ENCODE data around the gene KLK3.

The KLK3 gene

DNA sequence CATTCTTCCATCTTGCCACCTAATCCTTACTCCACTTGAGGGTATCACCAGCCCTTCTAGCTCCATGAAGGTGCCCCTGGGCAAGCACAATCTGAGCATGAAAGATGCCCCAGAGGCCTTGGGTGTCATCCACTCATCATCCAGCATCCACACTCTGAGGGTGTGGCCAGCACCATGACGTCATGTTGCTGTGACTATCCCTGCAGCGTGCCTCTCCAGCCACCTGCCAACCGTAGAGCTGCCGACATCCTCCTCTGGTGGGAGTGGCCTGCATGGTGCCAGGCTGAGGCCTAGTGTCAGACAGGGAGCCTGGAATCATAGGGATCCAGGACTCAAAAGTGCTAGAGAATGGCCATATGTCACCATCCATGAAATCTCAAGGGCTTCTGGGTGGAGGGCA lies 3.1 kb upstream of the KLK3 start:
- no peaks in the 10 kb centered on the region for H3K36me3 ChIP-seq (ENCODE audit: control insufficient read depth, insufficient read depth, low read length)
- H3K27me3 ChIP-seq (ENCODE audit: control insufficient read depth, insufficient read depth, low read length), result no peaks in the 10 kb centered on the region
- H3K4me3 ChIP-seq (ENCODE audit: low read length), result no peak overlapping the region
- no peaks in the 10 kb centered on the region for H3K4me1 ChIP-seq (ENCODE audit: control insufficient read depth, insufficient read depth, low read length)
- H3K27ac ChIP-seq (ENCODE audit: low read depth, low read length), result no peak overlapping the region
- no peak overlapping the region for H3K9ac ChIP-seq (ENCODE audit: low read length)

- Histone ChIP-seq H3K9ac (ENCODE audit: low read length) (no peak overlapping the region), H3K4me1 (ENCODE audit: control insufficient read depth, insufficient read depth, low read length) (no peaks in the 10 kb centered on the region), H3K27ac (ENCODE audit: low read depth, low read length) (no peak overlapping the region), H3K27me3 (ENCODE audit: control insufficient read depth, insufficient read depth, low read length) (peaks cover 3% of the 10 kb centered on the region), H3K4me3 (ENCODE audit: low read length) (no peak overlapping the region), H3K36me3 (ENCODE audit: control insufficient read depth, insufficient read depth, low read length) (no peaks in the 10 kb centered on the region)
These were observed 2.7 kb downstream of the KLK3 start for GRCh38 chr19:50857366-50857765.

DNA sequence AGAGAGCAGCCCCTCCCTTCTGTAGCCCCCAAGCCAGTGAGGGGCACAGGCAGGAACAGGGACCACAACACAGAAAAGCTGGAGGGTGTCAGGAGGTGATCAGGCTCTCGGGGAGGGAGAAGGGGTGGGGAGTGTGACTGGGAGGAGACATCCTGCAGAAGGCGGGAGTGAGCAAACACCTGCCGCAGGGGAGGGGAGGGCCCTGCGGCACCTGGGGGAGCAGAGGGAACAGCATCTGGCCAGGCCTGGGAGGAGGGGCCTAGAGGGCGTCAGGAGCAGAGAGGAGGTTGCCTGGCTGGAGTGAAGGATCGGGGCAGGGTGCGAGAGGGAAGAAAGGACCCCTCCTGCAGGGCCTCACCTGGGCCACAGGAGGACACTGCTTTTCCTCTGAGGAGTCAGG lies 4.2 kb downstream of the KLK3 start:
- H3K36me3 ChIP-seq (ENCODE audit: control insufficient read depth, insufficient read depth, low read length), result no peaks in the 10 kb centered on the region
- no peak overlapping the region for H3K9ac ChIP-seq (ENCODE audit: low read length)
- H3K27ac ChIP-seq (ENCODE audit: low read depth, low read length), result no peak overlapping the region
- no peaks in the 10 kb centered on the region for H3K4me1 ChIP-seq (ENCODE audit: control insufficient read depth, insufficient read depth, low read length)
- H3K4me3 ChIP-seq (ENCODE audit: low read length), result no peak overlapping the region
- H3K27me3 ChIP-seq (ENCODE audit: control insufficient read depth, insufficient read depth, low read length), result peaks cover 3% of the 10 kb centered on the region

DNA sequence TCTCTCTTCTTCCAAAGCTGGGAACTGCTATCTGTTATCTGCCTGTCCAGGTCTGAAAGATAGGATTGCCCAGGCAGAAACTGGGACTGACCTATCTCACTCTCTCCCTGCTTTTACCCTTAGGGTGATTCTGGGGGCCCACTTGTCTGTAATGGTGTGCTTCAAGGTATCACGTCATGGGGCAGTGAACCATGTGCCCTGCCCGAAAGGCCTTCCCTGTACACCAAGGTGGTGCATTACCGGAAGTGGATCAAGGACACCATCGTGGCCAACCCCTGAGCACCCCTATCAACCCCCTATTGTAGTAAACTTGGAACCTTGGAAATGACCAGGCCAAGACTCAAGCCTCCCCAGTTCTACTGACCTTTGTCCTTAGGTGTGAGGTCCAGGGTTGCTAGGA lies 5.1 kb downstream of the KLK3 start:
- Histone ChIP-seq H3K4me1 (ENCODE audit: control insufficient read depth, insufficient read depth, low read length) (no peaks in the 10 kb centered on the region), H3K4me3 (ENCODE audit: low read length) (no peak overlapping the region), H3K9ac (ENCODE audit: low read length) (no peak overlapping the region), H3K27ac (ENCODE audit: low read depth, low read length) (no peak overlapping the region), H3K36me3 (ENCODE audit: control insufficient read depth, insufficient read depth, low read length) (no peaks in the 10 kb centered on the region), H3K27me3 (ENCODE audit: control insufficient read depth, insufficient read depth, low read length) (peaks cover 3% of the 10 kb centered on the region)

- H3K27ac ChIP-seq (ENCODE audit: low read depth, low read length), result no peak overlapping the region
- H3K4me3 ChIP-seq (ENCODE audit: low read length), result no peak overlapping the region
- no peaks in the 10 kb centered on the region for H3K36me3 ChIP-seq (ENCODE audit: control insufficient read depth, insufficient read depth, low read length)
- no peak overlapping the region for H3K9ac ChIP-seq (ENCODE audit: low read length)
- peaks cover 3% of the 10 kb centered on the region for H3K27me3 ChIP-seq (ENCODE audit: control insufficient read depth, insufficient read depth, low read length)
- H3K4me1 ChIP-seq (ENCODE audit: control insufficient read depth, insufficient read depth, low read length), result no peaks in the 10 kb centered on the region
These were observed 6.3 kb downstream of the KLK3 start for GRCh38 chr19:50861010-50861409.

DNA sequence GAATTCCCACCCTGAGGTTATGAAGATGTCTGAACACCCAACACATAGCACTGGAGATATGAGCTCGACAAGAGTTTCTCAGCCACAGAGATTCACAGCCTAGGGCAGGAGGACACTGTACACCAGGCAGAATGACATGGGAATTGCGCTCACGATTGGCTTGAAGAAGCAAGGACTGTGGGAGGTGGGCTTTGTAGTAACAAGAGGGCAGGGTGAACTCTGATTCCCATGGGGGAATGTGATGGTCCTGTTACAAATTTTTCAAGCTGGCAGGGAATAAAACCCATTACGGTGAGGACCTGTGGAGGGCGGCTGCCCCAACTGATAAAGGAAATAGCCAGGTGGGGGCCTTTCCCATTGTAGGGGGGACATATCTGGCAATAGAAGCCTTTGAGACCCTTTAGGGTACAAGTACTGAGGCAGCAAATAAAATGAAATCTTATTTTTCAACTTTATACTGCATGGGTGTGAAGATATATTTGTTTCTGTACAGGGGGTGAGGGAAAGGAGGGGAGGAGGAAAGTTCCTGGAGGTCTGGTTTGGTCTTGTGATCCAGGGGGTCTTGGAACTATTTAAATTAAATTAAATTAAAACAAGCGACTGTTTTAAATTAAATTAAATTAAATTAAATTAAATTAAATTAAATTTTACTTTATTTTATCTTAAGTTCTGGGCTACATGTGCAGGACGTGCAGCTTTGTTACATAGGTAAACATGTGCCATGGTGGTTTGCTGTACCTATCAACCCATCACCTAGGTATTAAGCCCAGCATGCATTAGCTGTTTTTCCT lies 7.0 kb downstream of the KLK3 start:
- Histone ChIP-seq H3K27ac (ENCODE audit: low read depth, low read length) (no peak overlapping the region), H3K36me3 (ENCODE audit: control insufficient read depth, insufficient read depth, low read length) (no peaks in the 10 kb centered on the region), H3K9ac (ENCODE audit: low read length) (no peak overlapping the region), H3K27me3 (ENCODE audit: control insufficient read depth, insufficient read depth, low read length) (peaks cover 3% of the 10 kb centered on the region), H3K4me1 (ENCODE audit: control insufficient read depth, insufficient read depth, low read length) (no peaks in the 10 kb centered on the region), H3K4me3 (ENCODE audit: low read length) (no peak overlapping the region)

DNA sequence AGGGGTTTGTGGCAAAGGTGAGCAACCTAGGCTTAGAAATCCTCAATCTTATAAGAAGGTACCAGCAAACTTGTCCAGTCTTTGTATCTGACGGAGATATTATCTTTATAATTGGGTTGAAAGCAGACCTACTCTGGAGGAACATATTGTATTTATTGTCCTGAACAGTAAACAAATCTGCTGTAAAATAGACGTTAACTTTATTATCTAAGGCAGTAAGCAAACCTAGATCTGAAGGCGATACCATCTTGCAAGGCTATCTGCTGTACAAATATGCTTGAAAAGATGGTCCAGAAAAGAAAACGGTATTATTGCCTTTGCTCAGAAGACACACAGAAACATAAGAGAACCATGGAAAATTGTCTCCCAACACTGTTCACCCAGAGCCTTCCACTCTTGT lies 14.8 kb downstream of the KLK3 start:
- Histone ChIP-seq H3K4me3 (ENCODE audit: low read length) (no peak overlapping the region), H3K27ac (ENCODE audit: low read depth, low read length) (no peak overlapping the region), H3K4me1 (ENCODE audit: control insufficient read depth, insufficient read depth, low read length) (no peaks in the 10 kb centered on the region)

DNA sequence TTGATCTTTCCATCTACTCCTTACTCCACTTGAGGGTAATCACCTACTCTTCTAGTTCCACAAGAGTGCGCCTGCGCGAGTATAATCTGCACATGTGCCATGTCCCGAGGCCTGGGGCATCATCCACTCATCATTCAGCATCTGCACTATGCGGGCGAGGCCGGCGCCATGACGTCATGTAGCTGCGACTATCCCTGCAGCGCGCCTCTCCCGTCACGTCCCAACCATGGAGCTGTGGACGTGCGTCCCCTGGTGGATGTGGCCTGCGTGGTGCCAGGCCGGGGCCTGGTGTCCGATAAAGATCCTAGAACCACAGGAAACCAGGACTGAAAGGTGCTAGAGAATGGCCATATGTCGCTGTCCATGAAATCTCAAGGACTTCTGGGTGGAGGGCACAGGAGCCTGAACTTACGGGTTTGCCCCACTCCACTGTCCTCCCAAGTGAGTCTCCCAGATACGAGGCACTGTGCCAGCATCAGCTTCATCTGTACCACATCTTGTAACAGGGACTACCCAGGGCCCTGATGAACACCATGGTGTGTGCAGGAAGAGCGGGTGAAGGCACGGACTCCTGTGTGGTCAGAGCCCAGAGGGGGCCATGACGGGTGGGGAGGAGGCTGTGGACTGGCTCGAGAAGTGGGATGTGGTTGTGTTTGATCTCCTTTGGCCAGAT lies 15.8 kb downstream of the KLK3 start:
- H3K4me3 ChIP-seq (ENCODE audit: low read length), result no peak overlapping the region
- no peak overlapping the region for H3K9ac ChIP-seq (ENCODE audit: low read length)
- peaks cover 6% of the 10 kb centered on the region for H3K27me3 ChIP-seq (ENCODE audit: control insufficient read depth, insufficient read depth, low read length)
- H3K36me3 ChIP-seq (ENCODE audit: control insufficient read depth, insufficient read depth, low read length), result no peaks in the 10 kb centered on the region
- no peak overlapping the region for H3K27ac ChIP-seq (ENCODE audit: low read depth, low read length)
- no peaks in the 10 kb centered on the region for H3K4me1 ChIP-seq (ENCODE audit: control insufficient read depth, insufficient read depth, low read length)

More for the DNA sequence above, 14.8 kb downstream of the KLK3 start:
- H3K27me3 ChIP-seq (ENCODE audit: control insufficient read depth, insufficient read depth, low read length), result peaks cover 6% of the 10 kb centered on the region
- H3K36me3 ChIP-seq (ENCODE audit: control insufficient read depth, insufficient read depth, low read length), result no peaks in the 10 kb centered on the region
- no peak overlapping the region for H3K9ac ChIP-seq (ENCODE audit: low read length)

DNA sequence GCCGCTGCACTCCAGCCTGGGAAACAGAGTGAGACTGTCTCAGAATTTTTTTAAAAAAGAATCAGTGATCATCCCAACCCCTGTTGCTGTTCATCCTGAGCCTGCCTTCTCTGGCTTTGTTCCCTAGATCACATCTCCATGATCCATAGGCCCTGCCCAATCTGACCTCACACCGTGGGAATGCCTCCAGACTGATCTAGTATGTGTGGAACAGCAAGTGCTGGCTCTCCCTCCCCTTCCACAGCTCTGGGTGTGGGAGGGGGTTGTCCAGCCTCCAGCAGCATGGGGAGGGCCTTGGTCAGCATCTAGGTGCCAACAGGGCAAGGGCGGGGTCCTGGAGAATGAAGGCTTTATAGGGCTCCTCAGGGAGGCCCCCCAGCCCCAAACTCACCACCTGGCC lies 18.3 kb downstream of the KLK3 start, which contains the start of gene KLK2:
Gene KLK2 (plus strand): TSS at position 384 of the 400 bp plus-strand sequence. CDS start 35 bp downstream, outside the sequence.
- Histone ChIP-seq H3K4me3 (ENCODE audit: low read length) (no peak within 1 kb of the TSS), H3K27ac (ENCODE audit: low read depth, low read length) (no peak within 1 kb of the TSS), H3K9ac (ENCODE audit: low read length) (no peak within 1 kb of the TSS), H3K36me3 (ENCODE audit: control insufficient read depth, insufficient read depth, low read length) (no peaks in the 10 kb centered on the region), H3K27me3 (ENCODE audit: control insufficient read depth, insufficient read depth, low read length) (peaks cover 6% of the 10 kb centered on the region), H3K4me1 (ENCODE audit: control insufficient read depth, insufficient read depth, low read length) (no peaks in the 10 kb centered on the region)

DNA sequence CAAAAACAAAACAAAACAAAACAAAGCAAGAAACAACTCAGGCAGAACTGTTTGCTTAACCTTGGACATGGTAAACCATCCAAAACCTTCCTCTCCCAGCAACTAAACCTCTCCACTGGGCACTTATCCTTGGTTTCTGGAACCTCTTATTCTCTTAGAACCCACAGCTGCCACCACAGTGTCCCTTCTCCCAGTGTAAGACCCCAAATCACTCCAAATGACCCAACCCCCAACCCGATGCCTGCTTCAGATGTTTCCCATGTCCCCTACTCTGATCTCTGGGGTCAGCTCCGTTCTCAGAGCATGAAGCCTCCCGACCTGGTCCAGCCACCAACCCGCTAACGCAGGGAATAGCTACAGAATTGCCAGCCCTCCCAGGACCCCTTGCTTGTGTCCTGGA lies 19.5 kb downstream of the KLK3 start:
- H3K9ac ChIP-seq (ENCODE audit: low read length), result no peak overlapping the region
- H3K4me1 ChIP-seq (ENCODE audit: control insufficient read depth, insufficient read depth, low read length), result no peaks in the 10 kb centered on the region
- H3K4me3 ChIP-seq (ENCODE audit: low read length), result no peak overlapping the region
- H3K36me3 ChIP-seq (ENCODE audit: control insufficient read depth, insufficient read depth, low read length), result no peaks in the 10 kb centered on the region
- H3K27me3 ChIP-seq (ENCODE audit: control insufficient read depth, insufficient read depth, low read length), result peaks cover 6% of the 10 kb centered on the region
- H3K27ac ChIP-seq (ENCODE audit: low read depth, low read length), result no peak overlapping the region

DNA sequence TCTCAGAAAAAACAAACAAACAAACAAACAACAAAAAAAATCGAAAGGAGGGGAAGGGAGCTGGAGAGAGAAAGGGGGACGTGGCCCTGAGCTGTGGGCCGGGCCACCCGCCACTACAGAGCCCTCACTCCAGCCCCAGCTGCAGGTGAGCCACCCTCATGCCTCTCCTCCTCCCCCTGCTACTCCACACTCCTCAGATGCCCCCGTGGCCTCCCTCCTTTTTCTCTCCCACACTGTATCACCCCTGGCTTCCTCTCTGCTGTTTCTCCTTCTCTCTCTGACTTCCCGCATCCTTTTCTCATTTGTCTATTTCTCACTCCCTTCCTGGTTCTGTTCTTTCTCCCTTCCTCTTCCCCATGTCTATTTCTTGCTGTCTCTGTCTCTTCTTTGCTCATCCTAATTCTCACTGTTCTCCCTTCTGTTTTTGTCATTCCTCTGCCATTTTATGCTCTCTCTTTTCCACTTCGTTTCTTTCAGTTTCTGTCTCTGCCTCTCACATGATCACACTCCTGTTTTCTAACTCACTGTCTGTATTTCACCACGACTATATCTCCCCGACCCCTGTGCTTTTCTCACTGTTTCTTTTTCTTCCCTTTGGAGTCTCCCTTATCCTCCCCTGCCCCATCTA lies 21.2 kb downstream of the KLK3 start:
- no peak overlapping the region for H3K4me3 ChIP-seq (ENCODE audit: low read length)
- H3K27me3 ChIP-seq (ENCODE audit: control insufficient read depth, insufficient read depth, low read length), result no peaks in the 10 kb centered on the region
- H3K9ac ChIP-seq (ENCODE audit: low read length), result no peak overlapping the region
- H3K36me3 ChIP-seq (ENCODE audit: control insufficient read depth, insufficient read depth, low read length), result no peaks in the 10 kb centered on the region
- no peak overlapping the region for H3K27ac ChIP-seq (ENCODE audit: low read depth, low read length)
- no peaks in the 10 kb centered on the region for H3K4me1 ChIP-seq (ENCODE audit: control insufficient read depth, insufficient read depth, low read length)

DNA sequence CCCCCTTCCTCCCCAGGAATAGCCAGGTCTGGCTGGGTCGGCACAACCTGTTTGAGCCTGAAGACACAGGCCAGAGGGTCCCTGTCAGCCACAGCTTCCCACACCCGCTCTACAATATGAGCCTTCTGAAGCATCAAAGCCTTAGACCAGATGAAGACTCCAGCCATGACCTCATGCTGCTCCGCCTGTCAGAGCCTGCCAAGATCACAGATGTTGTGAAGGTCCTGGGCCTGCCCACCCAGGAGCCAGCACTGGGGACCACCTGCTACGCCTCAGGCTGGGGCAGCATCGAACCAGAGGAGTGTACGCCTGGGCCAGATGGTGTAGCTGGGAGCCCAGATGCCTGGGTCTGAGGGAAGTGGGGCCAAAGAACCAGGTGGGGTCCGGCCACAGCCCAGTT lies 21.7 kb downstream of the KLK3 start:
- Histone ChIP-seq H3K27me3 (ENCODE audit: control insufficient read depth, insufficient read depth, low read length) (no peaks in the 10 kb centered on the region), H3K9ac (ENCODE audit: low read length) (no peak overlapping the region), H3K4me3 (ENCODE audit: low read length) (no peak overlapping the region), H3K4me1 (ENCODE audit: control insufficient read depth, insufficient read depth, low read length) (no peaks in the 10 kb centered on the region), H3K36me3 (ENCODE audit: control insufficient read depth, insufficient read depth, low read length) (no peaks in the 10 kb centered on the region), H3K27ac (ENCODE audit: low read depth, low read length) (no peak overlapping the region)

Measured in rectal smooth muscle tissue (tissue), 1 donor.